Neural progenitor cell (in vitro differentiated cells): ENCODE results near the gene ACACA. TPM values are rescaled to one million over a fixed set of nuclear protein-coding genes. Genes with fewer than 3 reads are reported as not detected.

Source experiments
- DNase-seq: peaks from one replicate; pipeline ENCODE4 v3.0.0-alpha.2; 2016; ENCODE audit warnings: low spot score
- H2AFZ ChIP-seq: fragments of 200-600 bp; sonication (generic); replicated peaks from 2 replicates; pipeline ENCODE4 v1.6.1; 2016; ENCODE audit warnings: antibody characterized with exemption
- H3F3A ChIP-seq: fragments of 200-600 bp; sonication (generic); 2 replicates; pipeline ENCODE4 v1.6.1; 2016; ENCODE audit warnings: antibody characterized with exemption, low read depth
- H3K27ac ChIP-seq: fragments of 200-600 bp; sonication (generic); 2 replicates; pipeline ENCODE4 v1.5.1; 2016; ENCODE audit warnings: mild to moderate bottlenecking
- H3K27me3 ChIP-seq: fragments of 200-600 bp; sonication (generic); 2 replicates; pipeline ENCODE4 v1.6.1; 2016; ENCODE audit warnings: mild to moderate bottlenecking, moderate library complexity
- H3K36me3 ChIP-seq: fragments of 200-600 bp; sonication (generic); 2 replicates; pipeline ENCODE4 v1.5.1; 2016
- H3K4me1 ChIP-seq: fragments of 200-600 bp; sonication (generic); 2 replicates; pipeline ENCODE4 v1.6.1; 2016; ENCODE audit warnings: mixed run types
- H3K4me2 ChIP-seq: fragments of 200-600 bp; sonication (generic); 2 replicates; pipeline ENCODE4 v1.6.1; 2016
- H3K4me3 ChIP-seq: fragments of 200-600 bp; sonication (generic); 2 replicates; pipeline ENCODE4 v1.5.1; 2016
- H3K79me2 ChIP-seq: fragments of 200-600 bp; sonication (generic); 2 replicates; pipeline ENCODE4 v1.6.1; 2016; ENCODE audit warnings: low read depth
- H3K9ac ChIP-seq: fragments of 200-600 bp; sonication (generic); 2 replicates; pipeline ENCODE4 v1.6.1; 2016
- H3K9me3 ChIP-seq: fragments of 200-600 bp; sonication (generic); 2 replicates; pipeline ENCODE4 v1.5.1; 2016; ENCODE audit warnings: low read depth
- H4K20me1 ChIP-seq: fragments of 200-600 bp; sonication (generic); 2 replicates; pipeline ENCODE4 v1.6.1; 2016; ENCODE audit warnings: low read depth
- H3K27ac Mint-ChIP-seq: 3 replicates; pipeline ENCODE4 v1.8.0; 2021; ENCODE audit warnings: mixed read lengths
- H3K27me3 Mint-ChIP-seq: 2 replicates; pipeline ENCODE4 v1.8.0; 2022; ENCODE audit warnings: low read depth, mild to moderate bottlenecking, inconsistent platforms, moderate library complexity, mixed read lengths; ENCODE audit not compliant: insufficient read depth
- H3K36me3 Mint-ChIP-seq: 3 replicates; pipeline ENCODE4 v1.8.0; 2021; ENCODE audit warnings: mixed read lengths
- H3K4me1 Mint-ChIP-seq: 3 replicates; pipeline ENCODE4 v1.8.0; 2021; ENCODE audit warnings: mixed read lengths
- H3K4me3 Mint-ChIP-seq: 3 replicates; pipeline ENCODE4 v1.8.0; 2021; ENCODE audit warnings: mild to moderate bottlenecking, moderate library complexity, mixed read lengths
- H3K9me3 Mint-ChIP-seq: 3 replicates; pipeline ENCODE4 v1.8.0; 2020; ENCODE audit warnings: mixed read lengths
- CTCF ChIP-seq: fragments of 200-600 bp; sonication (generic); IDR thresholded peaks from 2 replicates; pipeline ENCODE4 v1.5.1; 2017; ENCODE audit warnings: antibody characterized with exemption, mild to moderate bottlenecking
- EZH2 ChIP-seq: fragments of 200-600 bp; sonication (generic); IDR thresholded peaks from 2 replicates; pipeline ENCODE4 v1.6.1; 2017; ENCODE audit warnings: antibody characterized with exemption, mild to moderate bottlenecking, moderate library complexity
- EZH2phosphoT487 ChIP-seq: fragments of 200-600 bp; sonication (generic); IDR thresholded peaks from 2 replicates; pipeline ENCODE4 v1.6.1; 2017; ENCODE audit warnings: antibody characterized with exemption
- total RNA-seq: library from RNA; depleted of rRNA; stranded (reverse); fragments of >200 nt; gene quantifications from 2 replicates; pipeline ENCODE4 v1.2.3, GENCODE V29; 2015; ENCODE audit warnings: low replicate concordance

Gene ACACA
- total RNA-seq, 1 donor from 2014 or later, result 88.6 TPM

DNA sequence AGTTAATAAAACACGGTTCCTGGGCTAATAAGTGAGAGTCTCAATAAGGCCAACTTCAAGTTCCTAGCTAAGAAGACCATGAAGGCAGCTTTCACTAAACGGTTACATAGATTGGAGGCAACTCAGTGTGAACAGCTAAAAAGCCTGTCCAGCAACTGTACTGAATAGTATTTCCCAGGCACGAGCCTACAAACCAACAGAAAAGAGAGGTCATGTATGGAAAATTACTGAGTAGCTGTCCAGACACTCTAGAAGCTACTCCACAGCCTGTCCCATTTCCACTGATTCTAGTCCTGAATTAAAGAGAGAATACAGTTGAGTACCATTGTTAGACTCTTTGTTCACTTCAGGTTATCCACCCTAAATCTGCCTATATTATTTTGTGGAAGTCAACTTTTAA is 67.3 kb downstream of the ACACA start:
- Histone ChIP-seq H3K4me2 (no peak overlapping the region), H3K79me2 (peaks cover 99% of the 10 kb centered on the region), H2AFZ (no peak overlapping the region), H3K9ac (no peak overlapping the region), H3K4me1 (peaks cover 12% of the 10 kb centered on the region), H3K27me3 (no peaks in the 10 kb centered on the region), H4K20me1 (peaks cover 39% of the 10 kb centered on the region), H3K36me3 (no peaks in the 10 kb centered on the region), H3F3A (peaks cover 22% of the 10 kb centered on the region), H3K27ac (peak overlapping the region; percentile 17), H3K4me3 (no peak overlapping the region), H3K9me3 (no peaks in the 10 kb centered on the region)
- Mint-ChIP-seq H3K9me3 (no peaks in the 10 kb centered on the region), H3K36me3 (peaks cover 25% of the 10 kb centered on the region), H3K4me3 (no peak overlapping the region), H3K4me1 (peaks cover 9% of the 10 kb centered on the region), H3K27me3 (no peaks in the 10 kb centered on the region), H3K27ac (no peak overlapping the region)
- TF ChIP-seq EZH2 (no peak), CTCF (no peak), EZH2phosphoT487 (no peak)
- no peak for DNase-seq

- Mint-ChIP-seq H3K9me3 (no peaks in the 10 kb centered on the region), H3K27ac (no peak overlapping the region), H3K4me3 (no peak overlapping the region), H3K36me3 (peaks cover 27% of the 10 kb centered on the region), H3K27me3 (no peaks in the 10 kb centered on the region), H3K4me1 (peaks cover 9% of the 10 kb centered on the region)
- no peak overlapping the region for H3K4me3 ChIP-seq
- H3K9me3 ChIP-seq, result no peaks in the 10 kb centered on the region
- H3K79me2 ChIP-seq, result peaks cover 99% of the 10 kb centered on the region
- no peak overlapping the region for H2AFZ ChIP-seq
- H3K4me1 ChIP-seq, result peaks cover 12% of the 10 kb centered on the region
- no peak overlapping the region for H3K9ac ChIP-seq
- H3K36me3 ChIP-seq, result no peaks in the 10 kb centered on the region
- no peak overlapping the region for H3K4me2 ChIP-seq
- DNase-seq, result no peak
- H3K27ac ChIP-seq, result no peak overlapping the region
- peaks cover 44% of the 10 kb centered on the region for H4K20me1 ChIP-seq
- H3K27me3 ChIP-seq, result no peaks in the 10 kb centered on the region
- TF ChIP-seq CTCF (no peak), EZH2phosphoT487 (no peak), EZH2 (no peak)
- H3F3A ChIP-seq, result peaks cover 22% of the 10 kb centered on the region
These were observed 67.8 kb downstream of the ACACA start for GRCh38 chr17:37338847-37339246.

DNA sequence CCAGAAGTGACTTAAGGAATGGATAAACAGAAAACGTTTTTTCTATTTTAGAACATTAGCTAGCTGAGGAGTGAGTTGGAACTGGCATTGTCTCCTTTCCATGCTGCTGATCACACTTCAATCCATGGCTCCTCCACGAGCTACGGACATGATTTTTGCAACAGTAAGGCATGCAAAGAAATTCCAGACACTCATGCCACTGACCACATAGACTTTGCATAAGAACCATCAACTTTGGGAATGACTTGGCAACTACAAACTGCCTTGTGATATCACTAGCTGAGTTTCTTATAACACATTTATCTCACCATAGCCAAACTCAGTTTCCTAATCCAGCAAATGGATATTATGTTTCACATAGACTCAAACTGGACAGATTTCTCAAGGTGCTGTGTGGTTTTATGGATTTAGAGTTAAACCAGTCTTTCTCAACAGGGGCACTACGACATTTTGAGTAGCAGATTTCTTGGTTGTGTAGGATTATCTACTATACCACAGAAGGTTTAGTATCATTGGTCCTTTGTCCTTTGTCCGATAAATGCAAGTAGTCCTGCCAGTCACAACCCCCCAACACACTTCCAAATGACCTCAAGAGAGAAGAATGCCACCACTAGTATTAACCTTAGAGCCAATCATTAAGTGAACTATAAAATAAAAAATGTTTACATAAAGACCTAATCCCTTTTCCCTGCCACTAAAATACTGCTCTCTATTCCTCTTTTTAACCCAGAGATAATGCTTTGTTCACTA is 79.1 kb downstream of the ACACA start:
- H2AFZ ChIP-seq, result no peak overlapping the region
- no peaks in the 10 kb centered on the region for H3K4me1 ChIP-seq
- peaks cover 21% of the 10 kb centered on the region for H3K36me3 ChIP-seq
- H3F3A ChIP-seq, result peaks cover 2% of the 10 kb centered on the region
- no peak overlapping the region for H3K9ac ChIP-seq
- H3K4me3 ChIP-seq, result no peak overlapping the region
- H3K4me2 ChIP-seq, result no peak overlapping the region
- Mint-ChIP-seq H3K4me3 (no peak overlapping the region), H3K4me1 (peaks cover 2% of the 10 kb centered on the region), H3K9me3 (no peaks in the 10 kb centered on the region), H3K27ac (no peak overlapping the region), H3K27me3 (no peaks in the 10 kb centered on the region), H3K36me3 (peaks cover 20% of the 10 kb centered on the region)
- H4K20me1 ChIP-seq, result peaks cover 6% of the 10 kb centered on the region
- no peak for DNase-seq
- H3K27me3 ChIP-seq, result no peaks in the 10 kb centered on the region
- no peak for TF ChIP-seq EZH2
- TF ChIP-seq EZH2phosphoT487, result no peak
- TF ChIP-seq CTCF, result no peak
- peak overlapping the region; percentile 53 for H3K27ac ChIP-seq
- no peaks in the 10 kb centered on the region for H3K9me3 ChIP-seq
- H3K79me2 ChIP-seq, result peaks cover 70% of the 10 kb centered on the region
